ENCODE results near the gene SFT2D2. TPM values are rescaled to one million over a fixed set of nuclear protein-coding genes. Genes with fewer than 3 reads are reported as not detected.

Gene SFT2D2
- total RNA-seq, 1 donor from 2014 or later: 42.9 TPM

DNA sequence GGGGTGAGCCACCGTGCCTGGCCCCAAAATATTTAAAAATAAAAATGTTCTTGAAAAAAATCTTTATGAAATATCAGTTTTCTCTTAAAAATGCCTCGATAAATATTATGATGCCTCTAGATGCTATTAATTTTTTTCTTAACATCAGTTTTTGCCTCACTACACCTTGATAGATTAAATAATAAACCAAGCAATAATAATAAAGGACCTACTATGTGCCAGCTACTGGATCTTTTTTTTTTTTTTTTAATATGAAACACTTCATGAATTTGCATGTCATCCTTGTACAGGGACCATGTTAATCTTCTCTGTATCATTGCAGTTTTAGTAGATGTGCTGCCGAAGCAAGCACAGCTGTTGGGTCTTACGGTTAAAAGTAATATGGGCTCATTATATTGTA is 37.3 kb downstream of the SFT2D2 start:
- DNase-seq (ENCODE audit: extremely low read depth, low read depth, low spot score): no peak

DNA sequence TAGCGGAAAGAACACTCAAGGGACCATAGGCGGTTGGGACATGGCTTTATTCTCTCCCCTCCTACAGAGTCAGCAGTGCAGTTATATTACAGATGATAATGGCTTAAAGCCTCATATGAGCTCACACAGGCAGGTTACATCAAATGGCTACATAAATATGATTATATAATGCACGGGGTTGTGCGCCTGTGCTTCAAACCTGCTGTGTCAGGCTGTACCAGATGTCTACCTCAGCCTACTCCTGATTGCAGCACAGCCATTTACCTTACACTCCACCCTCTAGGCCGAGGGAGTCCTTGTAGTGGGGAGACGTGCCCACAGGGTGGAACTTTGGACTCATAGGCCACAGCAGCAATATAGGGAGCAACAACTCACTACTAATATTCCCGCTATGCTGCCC is 38.5 kb downstream of the SFT2D2 start:
- no peak for DNase-seq (ENCODE audit: extremely low read depth, low read depth, low spot score)

DNA sequence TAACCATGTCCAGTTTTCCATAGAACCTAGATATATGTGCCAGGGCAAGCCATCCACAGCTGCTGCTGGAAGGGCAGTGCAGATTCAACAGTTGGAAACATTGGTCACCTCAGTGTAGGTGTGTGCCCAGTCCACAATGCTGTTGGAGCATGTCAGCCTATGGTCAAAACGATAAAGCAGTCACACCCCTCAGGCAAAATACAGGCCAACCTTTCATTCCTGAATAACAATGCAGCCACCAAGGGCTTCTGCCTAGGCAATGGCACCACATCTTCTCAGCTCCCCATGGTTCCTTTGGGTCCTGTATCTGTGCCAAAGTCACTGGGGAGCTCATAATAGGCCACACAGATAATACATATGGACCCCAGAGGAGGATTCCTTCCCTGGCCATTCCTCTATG is 39.8 kb downstream of the SFT2D2 start:
- DNase-seq (ENCODE audit: extremely low read depth, low read depth, low spot score): no peak

DNA sequence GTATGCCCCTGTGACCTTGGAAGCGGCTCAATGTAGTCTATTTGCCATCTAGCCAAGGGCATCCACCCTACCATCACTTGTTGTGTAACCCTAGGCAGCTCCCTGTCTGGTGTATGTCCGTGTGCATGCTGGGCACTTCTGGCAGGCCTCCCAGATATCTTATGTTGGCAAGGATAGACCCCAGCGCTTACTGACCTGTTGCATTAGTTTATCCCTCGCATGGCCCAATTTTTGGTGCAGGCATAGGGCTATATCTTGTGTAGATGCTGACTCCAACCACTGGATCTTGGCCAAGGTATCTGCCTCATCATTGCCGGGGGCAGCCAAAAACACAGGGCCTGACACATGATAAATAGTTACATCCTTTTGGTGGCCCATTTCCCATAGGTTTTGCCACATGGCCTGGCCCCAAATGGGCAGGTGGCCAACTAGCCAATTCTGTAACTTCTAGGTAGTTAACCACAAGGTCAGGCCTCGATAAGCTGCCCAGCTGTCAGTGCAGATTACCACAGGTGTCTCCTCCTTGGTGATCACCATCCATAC is 40.9 kb downstream of the SFT2D2 start:
- no peak for DNase-seq (ENCODE audit: extremely low read depth, low read depth, low spot score)

DNA sequence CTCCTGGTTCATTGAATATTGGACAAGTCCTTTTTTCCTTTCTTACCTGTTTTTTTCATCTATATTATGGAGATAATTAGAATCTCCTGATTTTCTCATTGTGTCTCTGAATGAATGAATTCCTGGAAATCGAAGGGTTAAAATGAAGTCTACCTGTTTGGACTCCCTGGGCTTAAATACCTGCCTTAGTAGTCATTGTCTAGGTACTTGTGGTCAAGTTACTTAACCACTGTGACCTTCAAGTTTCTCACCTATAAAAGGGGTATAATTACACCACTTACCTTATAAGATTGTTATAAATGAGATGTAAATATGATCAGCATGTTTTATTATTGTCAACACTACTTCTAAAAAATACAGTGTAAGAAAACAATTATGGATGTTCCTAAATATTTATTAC is 45.8 kb downstream of the SFT2D2 start:
- DNase-seq (ENCODE audit: extremely low read depth, low read depth, low spot score): no peak

DNA sequence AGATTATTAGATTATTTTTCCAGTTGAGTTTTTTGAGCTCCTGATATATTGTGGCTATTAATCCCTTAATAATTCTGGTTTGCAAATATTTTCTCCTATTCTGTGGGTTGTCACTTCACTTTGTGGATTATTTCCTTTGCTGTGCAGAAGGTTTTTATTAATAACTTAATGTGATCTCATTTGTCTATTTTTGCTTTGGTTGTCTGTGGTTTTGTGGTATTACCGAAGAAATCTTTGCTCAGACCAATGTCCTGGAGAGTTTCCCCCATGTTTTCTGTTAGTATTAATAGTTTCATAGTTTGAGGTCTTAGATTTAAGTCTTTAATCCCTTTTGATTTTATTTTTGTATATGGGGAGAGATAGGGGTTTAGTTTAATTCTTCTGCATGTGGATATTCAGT is 47.8 kb downstream of the SFT2D2 start:
- no peak for DNase-seq (ENCODE audit: extremely low read depth, low read depth, low spot score)

DNA sequence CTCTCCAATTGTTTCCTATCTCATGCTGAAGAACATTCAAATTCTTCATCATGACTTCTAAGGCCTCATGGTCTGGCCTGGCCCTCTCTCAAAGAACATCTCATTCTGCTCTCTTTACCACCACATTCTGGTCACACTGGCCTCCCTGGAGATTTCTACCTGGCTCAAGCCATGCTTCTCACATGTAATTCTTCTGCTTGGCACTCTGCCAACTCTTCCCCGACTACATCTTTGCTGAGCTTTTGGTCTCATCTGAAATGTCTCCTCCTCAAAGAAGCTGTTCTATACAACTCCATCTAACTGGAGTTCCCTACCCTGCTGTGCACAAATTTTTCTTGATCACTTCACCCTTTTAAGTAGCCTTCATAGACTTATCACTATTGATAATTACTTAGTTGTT is 53.4 kb downstream of the SFT2D2 start:
- no peak for DNase-seq (ENCODE audit: extremely low read depth, low read depth, low spot score)

DNA sequence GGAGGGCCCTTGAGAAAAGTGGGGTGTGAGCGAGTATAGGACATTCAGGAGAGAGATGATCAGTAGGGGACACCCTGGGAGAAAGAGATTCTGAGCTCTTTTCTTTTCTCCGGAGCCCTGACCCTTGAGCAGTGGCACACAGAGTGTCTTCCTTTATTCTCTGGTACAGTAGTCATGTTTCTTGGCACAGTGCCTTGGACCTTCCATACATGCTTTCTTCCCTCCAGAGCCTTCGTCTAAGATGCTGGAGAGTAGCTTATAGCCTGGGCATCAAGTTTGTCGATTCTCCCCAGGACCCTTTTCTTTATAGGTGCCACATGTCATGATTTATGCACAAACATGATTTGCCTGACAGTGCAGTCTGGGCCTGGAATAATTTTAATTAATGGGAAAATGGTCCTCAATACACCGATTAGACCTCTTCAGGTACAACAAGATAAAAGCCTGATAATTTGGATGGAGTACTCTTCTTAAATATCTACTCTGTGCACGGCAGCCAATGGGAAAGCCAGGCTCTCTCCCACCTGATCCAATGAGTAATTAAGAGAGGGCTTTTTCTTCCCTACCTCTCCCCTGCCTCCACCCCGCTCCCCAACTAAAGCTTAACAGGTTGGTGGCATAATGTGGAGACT is 54.6 kb downstream of the SFT2D2 start, which contains the start of gene TBX19:
Gene TBX19 (plus strand): TSS at position 582 of the 632 bp plus-strand sequence. CDS start 214 bp downstream, outside the sequence.
- DNase-seq (ENCODE audit: extremely low read depth, low read depth, low spot score): no peak

DNA sequence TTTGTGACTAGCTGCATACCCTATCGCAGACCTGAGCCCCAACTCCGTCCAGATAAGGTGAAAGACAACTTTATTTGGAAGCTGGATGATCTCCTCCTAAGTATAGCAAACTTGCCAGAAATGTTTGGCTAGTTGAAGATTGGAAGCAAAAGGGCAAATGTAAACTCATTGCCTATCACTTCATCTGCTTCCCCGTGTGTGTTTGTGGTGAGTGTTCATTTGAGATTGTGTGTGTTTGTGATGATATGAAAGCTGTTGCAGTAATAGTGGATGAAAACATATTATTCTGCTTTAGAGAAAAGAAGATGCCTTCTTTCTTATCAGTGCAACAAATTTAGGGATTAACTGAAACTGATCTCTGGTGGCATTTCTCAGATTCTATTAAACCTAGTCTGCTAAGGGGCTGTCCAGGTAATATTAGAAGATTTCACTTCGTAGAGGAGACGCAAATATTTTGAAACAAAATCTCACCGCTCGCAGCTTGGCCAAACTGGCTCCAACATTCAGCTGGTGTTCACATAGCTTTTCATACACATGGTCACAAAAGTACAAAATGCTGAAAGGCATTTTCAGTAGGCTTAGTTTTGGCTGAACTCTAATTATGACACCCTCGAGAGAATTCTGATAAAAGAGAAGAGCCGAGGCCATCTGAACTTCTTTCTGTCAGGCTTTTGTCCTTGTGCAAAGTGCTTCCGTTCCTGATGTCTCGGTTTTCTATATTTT is 56.0 kb downstream of the SFT2D2 start:
- no peak for DNase-seq (ENCODE audit: extremely low read depth, low read depth, low spot score)

DNA sequence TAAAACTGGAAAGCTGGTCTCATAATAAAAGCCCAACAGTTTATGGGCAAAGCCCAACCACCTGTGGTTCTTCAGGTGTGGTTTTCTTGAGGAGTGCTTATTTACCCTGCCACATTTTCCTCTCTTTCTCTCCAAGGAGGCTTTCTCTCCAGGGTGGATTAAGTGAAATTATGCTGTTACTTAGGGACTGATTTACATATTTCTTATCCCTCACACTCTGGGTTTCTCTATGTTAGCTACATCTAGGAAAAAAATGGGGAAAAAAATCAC is 59.7 kb downstream of the SFT2D2 start:
- no peak for DNase-seq (ENCODE audit: extremely low read depth, low read depth, low spot score)

DNA sequence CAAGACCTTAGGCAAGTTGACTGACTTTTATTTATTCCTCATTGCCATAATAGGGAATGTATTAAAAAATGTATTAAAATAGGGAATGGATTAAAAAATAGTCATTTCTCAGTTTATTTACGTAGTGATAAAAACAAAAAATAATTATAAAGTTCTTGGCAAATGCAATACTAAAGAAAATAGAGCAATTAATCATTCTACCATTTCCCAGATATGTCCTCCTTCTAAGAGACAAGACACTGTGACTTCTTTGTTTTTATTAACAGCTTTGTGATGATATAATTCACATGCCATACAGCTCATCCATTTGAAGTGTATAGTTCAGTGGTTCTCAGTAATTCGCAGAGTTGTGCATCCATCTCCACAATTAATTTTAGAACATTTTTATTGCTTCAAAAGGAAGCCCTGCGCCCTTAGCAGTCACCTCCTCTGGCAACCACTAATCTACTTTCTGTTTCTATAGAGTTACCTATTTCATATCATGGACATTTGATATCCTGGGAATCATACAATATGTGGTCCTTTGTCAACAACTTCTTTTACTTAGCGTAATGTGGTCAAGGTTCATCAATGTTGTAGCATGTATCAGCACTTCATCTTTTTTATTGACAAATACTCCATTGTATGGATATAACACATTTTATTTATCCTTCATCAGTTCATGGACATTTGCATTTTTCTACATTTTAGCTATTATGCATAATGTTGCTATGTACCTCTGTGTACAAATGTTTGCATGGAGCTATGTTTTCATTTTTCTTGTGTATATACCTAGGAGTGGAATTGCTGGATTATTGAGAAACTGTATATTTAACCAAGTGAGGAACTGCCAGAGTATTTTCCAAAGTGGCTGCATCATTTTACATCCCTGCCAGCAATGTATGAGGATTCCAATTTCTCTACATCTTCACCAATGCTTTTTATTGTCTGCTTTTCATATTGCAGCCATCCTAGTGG is 60.4 kb downstream of the SFT2D2 start:
- DNase-seq (ENCODE audit: extremely low read depth, low read depth, low spot score): no peak

DNA sequence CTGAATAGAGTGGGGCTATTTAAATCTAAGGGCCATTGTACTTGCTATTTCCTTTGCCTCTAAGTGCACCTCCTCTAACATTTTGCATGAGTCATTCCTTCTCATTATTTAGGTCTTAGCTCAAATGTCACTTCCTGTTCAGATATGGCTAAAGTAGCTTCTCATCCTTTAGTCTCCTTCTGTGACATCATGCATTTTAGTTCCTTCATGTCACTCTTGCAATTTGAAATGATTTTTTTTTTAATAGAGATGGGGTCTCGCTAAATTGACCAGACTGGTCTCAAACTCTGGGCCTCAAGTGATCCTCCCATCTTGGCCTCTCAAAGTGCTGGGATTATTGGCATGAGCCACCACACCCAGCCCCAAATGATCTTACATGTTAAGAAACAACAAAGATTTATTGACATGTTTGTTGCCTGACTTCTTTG is 61.4 kb downstream of the SFT2D2 start:
- peak; percentile 27 for DNase-seq (ENCODE audit: extremely low read depth, low read depth, low spot score)

DNA sequence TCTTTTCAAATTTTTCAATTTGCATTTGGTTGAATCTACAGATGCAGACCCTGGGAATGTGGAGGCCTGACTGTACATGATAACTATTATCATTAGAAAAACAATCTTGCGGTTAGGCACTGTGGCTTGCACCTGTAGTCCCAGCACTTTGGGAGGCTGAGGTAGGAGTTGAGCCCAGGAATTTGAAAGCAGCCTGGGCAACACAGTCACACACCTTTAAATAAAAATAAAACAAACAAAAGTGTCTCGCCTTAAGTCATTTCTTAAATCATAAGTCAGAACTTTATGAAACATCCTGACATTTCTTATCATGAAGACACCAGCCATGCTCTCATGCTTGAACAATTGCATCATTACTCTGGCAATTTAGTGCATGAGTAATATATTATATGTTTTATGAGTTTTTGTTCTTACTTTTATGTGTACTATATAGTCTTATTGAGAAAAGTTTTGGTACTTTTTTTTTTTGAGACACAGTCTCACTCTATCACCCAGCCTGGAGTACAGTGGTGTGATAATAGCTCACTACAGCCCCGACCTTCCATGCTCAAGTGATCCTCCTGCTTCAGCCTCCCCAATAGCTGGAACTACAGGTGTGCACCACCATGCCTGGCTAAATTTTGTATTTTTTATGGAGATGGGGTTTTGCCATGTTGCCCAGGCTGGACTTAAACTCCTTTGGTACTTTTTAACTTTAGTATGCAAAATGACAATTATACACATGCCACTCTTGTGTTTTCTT is 62.7 kb downstream of the SFT2D2 start:
- DNase-seq (ENCODE audit: extremely low read depth, low read depth, low spot score): no peak

DNA sequence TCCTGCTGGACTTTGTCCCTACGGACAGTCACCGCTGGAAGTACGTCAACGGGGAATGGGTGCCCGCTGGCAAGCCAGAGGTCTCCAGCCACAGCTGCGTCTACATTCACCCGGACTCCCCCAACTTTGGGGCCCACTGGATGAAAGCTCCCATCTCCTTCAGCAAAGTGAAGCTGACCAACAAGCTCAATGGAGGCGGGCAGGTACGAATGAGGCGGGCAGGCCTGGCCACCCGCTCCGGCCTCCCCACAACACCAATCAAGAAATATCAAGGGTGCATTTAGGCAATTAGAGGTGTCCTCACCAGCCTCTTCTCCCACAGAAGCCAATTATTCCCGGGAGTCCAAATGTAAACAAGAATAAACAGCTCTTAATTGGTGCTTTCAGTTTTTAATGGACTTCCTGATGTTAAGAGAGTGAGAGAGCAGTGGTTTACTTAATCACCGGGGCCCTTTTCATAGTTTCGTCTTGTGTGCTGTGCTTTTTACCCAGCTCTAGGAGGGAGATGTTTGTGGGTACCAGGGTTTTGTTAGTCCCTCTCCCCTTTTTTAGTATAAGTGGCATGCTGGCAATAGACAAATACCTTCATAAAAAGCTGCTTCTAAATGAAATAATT is 65.5 kb downstream of the SFT2D2 start:
- DNase-seq (ENCODE audit: extremely low read depth, low read depth, low spot score): no peak

DNA sequence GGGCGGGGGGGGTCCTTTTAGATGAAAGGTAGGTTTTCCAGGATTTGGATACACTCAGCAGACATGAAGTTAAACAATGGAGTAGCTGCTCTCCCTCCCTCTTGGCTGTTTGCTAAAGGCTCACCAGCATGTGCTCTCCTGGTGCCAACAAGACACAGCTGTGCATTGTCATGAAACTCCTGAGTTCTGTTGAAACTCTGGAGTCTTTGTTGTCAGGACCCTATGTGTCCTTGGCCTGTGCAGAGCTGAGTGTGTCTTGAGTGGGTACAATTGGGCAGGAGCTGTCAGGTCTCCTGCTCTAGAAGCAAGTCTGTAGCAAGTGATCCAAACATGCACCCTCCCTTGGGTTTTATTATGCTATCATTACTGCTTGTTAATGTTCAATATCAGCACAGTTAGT is 67.6 kb downstream of the SFT2D2 start:
- DNase-seq (ENCODE audit: extremely low read depth, low read depth, low spot score): no peak

DNA sequence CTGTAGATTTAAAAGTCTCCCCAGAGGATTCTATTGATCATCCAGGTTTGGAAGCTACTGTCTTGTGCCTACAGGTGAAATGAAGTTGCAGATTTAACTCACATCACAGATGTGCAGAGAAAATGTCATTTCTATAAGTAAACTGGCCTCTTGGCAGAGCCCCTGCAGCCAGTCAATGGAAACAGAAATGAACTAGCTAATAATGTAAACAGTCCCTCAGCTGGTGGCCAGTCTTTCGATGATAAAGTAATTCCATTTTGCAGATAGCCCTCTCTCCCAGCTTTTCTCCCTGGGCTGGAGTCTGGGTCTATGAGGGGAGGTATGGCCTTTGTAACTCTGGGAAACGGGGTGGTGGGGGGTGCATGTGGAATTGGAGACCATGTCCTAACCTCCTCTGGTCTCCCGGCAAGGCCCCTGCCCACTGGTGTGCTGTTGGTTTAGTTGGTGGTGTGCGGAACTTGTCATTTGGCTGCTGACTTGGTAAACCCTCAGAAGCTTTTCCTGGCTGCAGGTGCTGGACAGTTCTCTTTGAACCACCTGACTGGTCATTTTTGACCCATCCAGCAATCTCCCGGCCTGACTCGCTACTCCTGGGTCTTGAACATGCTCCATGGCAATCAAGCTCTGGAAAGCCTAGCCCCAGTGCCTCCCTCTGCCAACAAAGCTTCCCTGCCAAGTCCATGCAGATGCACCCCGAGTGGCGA is 69.8 kb downstream of the SFT2D2 start:
- DNase-seq (ENCODE audit: extremely low read depth, low read depth, low spot score): no peak

DNA sequence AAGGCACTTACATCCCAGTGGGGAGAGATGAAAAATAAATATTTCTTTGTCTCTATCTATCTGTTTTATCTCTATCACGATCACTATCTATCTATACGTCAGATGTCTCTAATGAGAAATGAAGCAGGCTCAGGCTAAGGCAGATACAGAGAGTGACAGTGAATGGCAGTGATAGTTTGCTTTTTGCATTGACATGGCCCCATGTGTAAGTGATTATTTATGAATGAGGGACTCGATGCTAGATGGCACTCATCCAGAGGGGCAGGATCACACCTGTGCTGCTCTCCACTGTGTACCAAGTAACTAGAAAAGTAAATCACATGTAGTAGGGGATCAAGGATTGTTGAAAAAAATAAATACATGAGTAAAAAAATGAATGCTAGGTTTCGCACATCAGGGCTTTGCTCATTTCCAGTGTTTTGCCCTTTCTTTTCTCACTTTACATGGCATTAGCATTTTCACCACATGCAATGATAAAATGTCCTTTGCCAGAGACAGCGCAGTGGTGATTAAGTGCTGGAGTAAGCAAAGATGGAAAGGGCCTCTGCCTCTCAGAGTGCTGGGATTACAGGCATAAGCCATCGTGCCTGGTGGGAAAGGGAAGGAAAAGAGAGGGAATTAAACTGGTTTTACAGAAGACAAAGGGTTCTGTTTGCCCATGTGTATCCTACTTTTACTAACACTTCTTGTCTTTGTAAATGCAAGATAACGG is 71.4 kb downstream of the SFT2D2 start:
- no peak for DNase-seq (ENCODE audit: extremely low read depth, low read depth, low spot score)

DNA sequence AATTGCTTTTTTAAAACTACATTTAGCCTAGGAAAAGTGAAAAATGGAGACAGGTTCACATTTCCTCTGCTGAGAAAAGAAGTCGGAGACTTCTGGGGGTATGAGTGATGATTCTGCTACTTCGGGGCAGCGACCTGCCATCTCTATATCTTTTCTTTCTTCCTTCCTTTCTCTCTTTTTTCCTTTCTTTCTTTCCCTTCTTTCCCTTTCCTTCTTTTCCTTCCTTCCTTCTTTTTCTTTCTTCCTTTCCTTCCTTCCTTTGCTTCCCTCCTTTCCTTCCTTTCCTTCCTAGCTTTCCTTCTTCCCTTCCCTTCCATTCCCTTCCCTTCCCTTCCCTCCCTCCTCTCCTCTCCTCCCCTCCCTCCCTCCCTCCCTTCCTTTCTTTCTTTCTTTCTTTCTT is 72.6 kb downstream of the SFT2D2 start:
- DNase-seq (ENCODE audit: extremely low read depth, low read depth, low spot score): no peak

DNA sequence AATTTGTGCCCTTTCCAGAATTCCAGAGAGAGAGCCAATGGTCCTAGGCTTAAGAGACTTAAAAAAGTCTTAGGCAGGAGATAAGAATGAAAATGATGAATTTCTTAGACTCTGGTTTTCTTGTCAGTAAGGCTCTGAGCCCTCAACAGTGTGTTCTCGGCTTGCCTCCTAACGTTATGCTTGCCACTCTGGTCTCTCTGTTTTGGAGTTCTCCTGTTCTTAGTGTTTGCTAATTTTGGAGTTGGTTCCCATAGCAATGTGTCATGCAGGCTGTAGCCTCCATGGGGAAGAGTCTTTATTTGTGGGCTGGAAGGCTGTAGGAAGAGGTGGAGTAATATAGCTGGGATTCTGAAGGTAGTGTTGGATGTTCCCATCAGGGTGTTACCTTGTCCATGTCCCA is 74.8 kb downstream of the SFT2D2 start:
- no peak for DNase-seq (ENCODE audit: extremely low read depth, low read depth, low spot score)

Data from glomerular endothelial cell (primary cell).